Measurements from ENCODE around the gene EYA2. TPM values are rescaled to one million over a fixed set of nuclear protein-coding genes. Genes with fewer than 3 reads are reported as not detected.

The EYA2 gene
- total RNA-seq, 2 donors from 2014 or later = 30.0 to 31.0 TPM

DNA sequence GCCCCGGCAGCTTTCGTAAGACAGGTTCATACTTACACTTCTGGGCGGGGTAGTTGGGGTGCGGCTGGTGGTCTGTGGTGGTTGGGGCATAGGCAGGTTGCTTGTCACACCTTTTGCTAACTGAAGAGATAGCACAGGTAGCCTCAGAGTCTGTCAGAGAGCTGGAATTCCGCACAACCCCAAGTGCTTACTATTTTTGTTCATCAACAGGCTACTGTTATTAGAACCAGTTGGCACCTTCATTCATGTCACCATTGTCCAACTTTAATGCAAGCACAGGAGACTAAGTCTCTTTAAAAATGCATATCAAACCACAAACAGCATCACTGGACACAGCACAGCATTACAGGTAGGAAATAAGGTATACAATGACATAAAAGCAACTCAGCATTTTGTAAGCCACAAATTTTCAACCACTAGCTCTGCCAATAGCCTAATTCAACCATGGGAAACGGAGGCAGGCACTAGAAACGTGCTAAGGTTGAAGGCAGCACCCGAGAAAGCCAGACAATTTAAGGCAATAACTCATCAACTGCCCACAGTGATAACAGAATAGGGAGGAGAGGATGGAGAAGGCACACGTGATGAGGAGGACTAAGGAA is 318.1 kb downstream of the EYA2 start:
- H3K4me3 ChIP-seq = no peak overlapping the region
- 96% methylated on average over 9 of the region's 9 CpGs for WGBS
- H3K36me3 ChIP-seq = no peaks in the 10 kb centered on the region
- no peak for DNase-seq (ENCODE audit: low spot score)
- TF ChIP-seq CTCF (IDR thresholded peaks at IDR 0.05) = no peak
- no peak for TF ChIP-seq POLR2A (IDR thresholded peaks at IDR 0.05)
- TF ChIP-seq POLR2AphosphoS5 (IDR thresholded peaks at IDR 0.05) = no peak
- intact Hi-C loops (cut with DNase I) = no loop called here
- H3K27me3 ChIP-seq (replicated peaks; ENCODE audit: insufficient read depth) = no peaks in the 10 kb centered on the region
- H3K9me3 ChIP-seq = no peaks in the 10 kb centered on the region
- H3K4me1 ChIP-seq (replicated peaks) = no peaks in the 10 kb centered on the region
- H3K27ac ChIP-seq = no peak overlapping the region

DNA sequence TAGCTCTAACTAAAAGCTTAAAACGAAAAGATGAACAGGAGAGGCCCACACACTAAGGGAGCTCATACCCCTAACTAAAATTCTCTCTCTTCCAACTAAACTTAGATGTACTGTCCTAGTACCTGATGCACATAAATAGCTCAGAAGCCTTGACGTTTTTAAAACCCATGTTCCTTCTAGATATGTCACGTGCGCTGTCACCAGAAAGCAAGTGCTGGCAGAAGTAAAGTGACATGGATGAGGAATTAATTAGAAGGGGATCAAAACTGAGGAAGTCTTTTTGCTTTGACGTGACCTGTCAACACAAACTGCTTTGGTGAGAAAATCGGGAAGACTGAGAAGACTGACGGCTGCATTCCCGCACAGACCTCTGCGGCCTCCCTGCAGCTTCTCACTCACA is 319.3 kb downstream of the EYA2 start:
- Histone ChIP-seq H3K4me1 (replicated peaks) (no peaks in the 10 kb centered on the region), H3K27ac (no peak overlapping the region), H3K9me3 (no peaks in the 10 kb centered on the region), H3K27me3 (replicated peaks; ENCODE audit: insufficient read depth) (no peaks in the 10 kb centered on the region), H3K4me3 (no peak overlapping the region), H3K36me3 (no peaks in the 10 kb centered on the region)
- WGBS = 95% methylated on average over 9 of the region's 9 CpGs
- no peak for DNase-seq (ENCODE audit: low spot score)
- intact Hi-C loops (cut with DNase I) = no loop called here
- TF ChIP-seq POLR2AphosphoS5 (IDR thresholded peaks at IDR 0.05) = no peak
- TF ChIP-seq CTCF (IDR thresholded peaks at IDR 0.05) = no peak
- TF ChIP-seq POLR2A (IDR thresholded peaks at IDR 0.05) = no peak

DNA sequence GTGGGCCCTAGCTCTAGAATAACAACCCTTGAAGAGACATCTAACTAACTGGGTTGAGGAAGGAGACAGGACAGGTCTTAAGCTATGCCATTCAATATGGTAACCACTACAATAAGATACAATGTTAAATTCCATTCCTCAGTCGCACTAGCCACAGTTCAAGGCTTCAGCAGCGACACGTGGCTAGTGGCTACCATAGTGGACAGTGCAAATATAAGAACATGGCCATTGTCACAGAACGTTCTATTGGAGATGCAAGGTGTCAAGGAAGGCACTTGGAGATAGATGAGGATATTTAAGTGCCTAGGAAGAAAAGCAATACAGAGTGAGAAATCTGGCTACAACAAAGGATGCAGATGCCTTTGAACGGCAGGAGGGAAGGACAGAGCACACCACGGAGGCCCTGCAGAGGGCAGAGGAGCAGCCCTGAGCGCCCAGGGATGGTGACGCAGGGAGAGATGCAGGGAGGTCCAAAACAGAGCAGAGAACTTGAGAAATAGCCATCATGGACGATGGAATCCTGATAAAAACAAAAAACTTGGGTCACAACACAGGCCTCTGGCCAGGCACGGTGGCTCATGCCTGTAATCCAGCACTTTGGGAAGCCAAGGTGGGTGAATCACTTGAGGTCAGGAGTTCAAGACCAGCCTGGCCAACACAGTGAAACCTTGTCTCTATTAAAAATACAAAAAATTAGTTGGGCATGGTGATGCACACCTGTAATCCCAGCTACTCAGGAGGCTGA is 321.2 kb downstream of the EYA2 start:
- Histone ChIP-seq H3K27me3 (replicated peaks; ENCODE audit: insufficient read depth) (no peaks in the 10 kb centered on the region), H3K27ac (no peak overlapping the region), H3K36me3 (no peaks in the 10 kb centered on the region), H3K9me3 (no peaks in the 10 kb centered on the region), H3K4me3 (no peak overlapping the region), H3K4me1 (replicated peaks) (no peaks in the 10 kb centered on the region)
- intact Hi-C loops (cut with DNase I) = no loop called here
- 90% methylated on average over 10 of the region's 10 CpGs for WGBS
- no peak for DNase-seq (ENCODE audit: low spot score)
- no peak for TF ChIP-seq CTCF (IDR thresholded peaks at IDR 0.05)
- no peak for TF ChIP-seq POLR2AphosphoS5 (IDR thresholded peaks at IDR 0.05)
- TF ChIP-seq POLR2A (IDR thresholded peaks at IDR 0.05) = no peak

DNA sequence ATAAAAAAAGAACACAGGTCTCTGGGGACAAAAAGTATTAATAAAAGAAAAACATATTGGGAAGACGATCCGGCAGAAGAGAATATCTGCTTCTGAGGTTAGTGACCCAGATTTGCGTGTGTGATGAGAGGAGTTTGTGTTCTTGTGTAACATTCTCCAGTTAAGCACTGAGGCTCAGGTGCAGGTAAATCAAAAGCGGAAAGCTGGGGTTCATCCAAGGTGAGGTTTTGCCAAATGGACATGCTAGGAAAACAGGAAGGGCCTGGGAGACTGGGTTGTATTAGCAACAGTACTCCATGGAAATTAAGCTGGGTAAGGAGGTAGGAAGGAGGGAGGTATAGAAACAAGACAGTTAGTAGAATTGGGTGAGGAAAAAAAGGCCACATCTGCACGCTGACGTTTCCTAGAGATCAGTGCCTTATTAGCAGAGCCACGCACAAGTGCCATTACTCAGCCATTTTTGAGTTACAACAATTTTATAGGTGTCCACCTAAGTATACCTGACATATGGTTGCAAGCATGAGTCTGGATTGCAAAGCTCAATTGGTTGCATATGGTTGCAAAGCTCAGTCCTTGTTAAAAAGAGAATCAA is 322.3 kb downstream of the EYA2 start:
- 81% methylated on average over 7 of the region's 7 CpGs for WGBS
- Histone ChIP-seq H3K4me3 (no peak overlapping the region), H3K27ac (no peak overlapping the region), H3K36me3 (no peaks in the 10 kb centered on the region), H3K4me1 (replicated peaks) (no peaks in the 10 kb centered on the region), H3K9me3 (no peaks in the 10 kb centered on the region), H3K27me3 (replicated peaks; ENCODE audit: insufficient read depth) (no peaks in the 10 kb centered on the region)
- intact Hi-C loops (cut with DNase I) = no loop called here
- no peak for TF ChIP-seq POLR2A (IDR thresholded peaks at IDR 0.05)
- TF ChIP-seq CTCF (IDR thresholded peaks at IDR 0.05) = no peak
- TF ChIP-seq POLR2AphosphoS5 (IDR thresholded peaks at IDR 0.05) = no peak
- DNase-seq (ENCODE audit: low spot score) = no peak

All from prostate gland (tissue), 2 donors.